ENCODE measurements around the gene NCAN.

DNA sequence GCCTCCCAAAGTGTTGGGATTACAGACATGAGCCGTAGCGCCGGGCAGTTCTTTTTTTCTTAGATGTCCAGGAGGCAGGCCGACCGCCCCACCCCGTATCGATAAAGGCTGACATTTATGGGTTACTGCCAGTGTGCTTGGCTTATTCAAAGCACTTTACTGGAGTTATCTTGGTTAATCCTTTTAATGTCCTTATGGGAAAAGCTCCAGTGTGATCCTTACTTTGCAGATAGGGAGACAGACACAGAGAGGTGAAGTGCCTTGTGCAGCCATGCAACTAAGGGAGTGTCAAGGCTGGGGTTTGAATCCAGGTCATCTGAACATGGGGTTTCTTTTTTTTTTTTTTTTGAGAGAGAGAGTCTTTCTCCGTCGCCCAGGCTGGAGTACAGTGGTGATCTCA lies 19.2 kb downstream of the NCAN start:
- TF ChIP-seq, protein P1, sequence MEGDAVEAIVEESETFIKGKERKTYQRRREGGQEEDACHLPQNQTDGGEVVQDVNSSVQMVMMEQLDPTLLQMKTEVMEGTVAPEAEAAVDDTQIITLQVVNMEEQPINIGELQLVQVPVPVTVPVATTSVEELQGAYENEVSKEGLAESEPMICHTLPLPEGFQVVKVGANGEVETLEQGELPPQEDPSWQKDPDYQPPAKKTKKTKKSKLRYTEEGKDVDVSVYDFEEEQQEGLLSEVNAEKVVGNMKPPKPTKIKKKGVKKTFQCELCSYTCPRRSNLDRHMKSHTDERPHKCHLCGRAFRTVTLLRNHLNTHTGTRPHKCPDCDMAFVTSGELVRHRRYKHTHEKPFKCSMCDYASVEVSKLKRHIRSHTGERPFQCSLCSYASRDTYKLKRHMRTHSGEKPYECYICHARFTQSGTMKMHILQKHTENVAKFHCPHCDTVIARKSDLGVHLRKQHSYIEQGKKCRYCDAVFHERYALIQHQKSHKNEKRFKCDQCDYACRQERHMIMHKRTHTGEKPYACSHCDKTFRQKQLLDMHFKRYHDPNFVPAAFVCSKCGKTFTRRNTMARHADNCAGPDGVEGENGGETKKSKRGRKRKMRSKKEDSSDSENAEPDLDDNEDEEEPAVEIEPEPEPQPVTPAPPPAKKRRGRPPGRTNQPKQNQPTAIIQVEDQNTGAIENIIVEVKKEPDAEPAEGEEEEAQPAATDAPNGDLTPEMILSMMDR (IDR thresholded peaks at IDR 0.05; ENCODE audit: insufficient read depth, low read depth, low read length) = no peak
- no peak for TF ChIP-seq EZH2 (IDR thresholded peaks at IDR 0.05; ENCODE audit: insufficient read depth, low read length)

Measured in astrocyte (in vitro differentiated cells and primary cell).